GM19455 (cell line): ENCODE data around the gene ANKFY1.

Source experiments
- ATAC-seq: cut with Tn5 transposase; IDR thresholded peaks from one replicate; pipeline ENCODE4 v1.9.1; 2021; ENCODE audit not compliant: unreplicated experiment

The ANKFY1 gene

DNA sequence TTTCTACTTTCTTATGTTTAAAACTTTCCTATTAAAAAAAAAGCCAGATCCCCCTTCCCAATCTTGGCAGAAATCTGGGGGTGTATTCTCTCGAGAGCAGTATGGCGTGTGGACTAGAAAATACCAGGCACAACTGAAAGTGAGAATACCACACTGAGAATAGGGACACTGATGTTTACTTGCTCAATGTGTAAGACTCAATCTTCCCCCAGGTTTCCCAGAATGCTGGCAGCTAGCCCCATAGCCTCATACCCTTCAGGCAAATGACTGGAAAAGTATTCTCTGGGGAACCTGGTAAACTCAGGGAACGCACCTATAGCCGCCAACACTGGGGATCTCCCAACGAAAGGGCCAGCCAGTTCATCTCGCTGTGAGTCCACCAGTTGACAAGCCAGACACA lies 136.2 kb downstream of the ANKFY1 start:
- no peak for ATAC-seq

DNA sequence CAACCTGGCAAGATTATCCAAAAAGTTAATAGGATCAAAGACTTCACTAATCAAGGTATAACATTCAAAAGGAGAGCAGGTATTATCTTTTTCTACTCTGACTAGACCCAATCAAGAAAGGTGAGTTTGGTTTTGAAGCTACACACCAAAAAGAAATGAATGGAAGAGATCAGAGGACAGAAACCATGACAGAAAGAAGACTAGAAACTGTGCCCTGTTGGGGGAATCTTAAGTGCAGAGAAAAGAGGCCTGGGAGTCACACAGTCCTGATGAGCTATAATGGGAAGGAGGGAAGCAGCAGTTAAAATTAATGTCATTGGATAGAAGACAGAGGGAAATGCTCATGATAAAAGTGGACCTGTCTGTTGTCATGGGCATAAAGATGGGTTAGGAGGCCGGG lies 138.2 kb downstream of the ANKFY1 start:
- no peak for ATAC-seq

DNA sequence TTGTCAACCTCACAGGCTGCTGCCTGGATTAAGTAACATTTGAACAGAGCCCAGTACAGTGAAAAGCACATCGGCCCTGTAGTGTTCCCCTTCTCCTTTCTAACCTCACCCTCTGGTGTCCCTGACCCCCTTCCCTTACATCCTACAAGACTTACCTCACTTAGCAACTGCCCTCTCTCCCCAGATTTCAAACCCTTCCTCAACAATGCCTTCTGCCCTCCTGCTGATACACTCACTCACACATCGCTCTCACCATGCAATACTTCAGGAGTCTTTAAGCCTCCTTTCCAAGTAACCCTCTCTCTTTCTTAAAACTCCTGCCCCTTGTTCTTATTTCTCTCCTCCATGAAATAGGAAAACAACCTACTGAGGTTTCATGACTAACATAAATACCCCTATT lies 138.8 kb downstream of the ANKFY1 start:
- no peak for ATAC-seq

DNA sequence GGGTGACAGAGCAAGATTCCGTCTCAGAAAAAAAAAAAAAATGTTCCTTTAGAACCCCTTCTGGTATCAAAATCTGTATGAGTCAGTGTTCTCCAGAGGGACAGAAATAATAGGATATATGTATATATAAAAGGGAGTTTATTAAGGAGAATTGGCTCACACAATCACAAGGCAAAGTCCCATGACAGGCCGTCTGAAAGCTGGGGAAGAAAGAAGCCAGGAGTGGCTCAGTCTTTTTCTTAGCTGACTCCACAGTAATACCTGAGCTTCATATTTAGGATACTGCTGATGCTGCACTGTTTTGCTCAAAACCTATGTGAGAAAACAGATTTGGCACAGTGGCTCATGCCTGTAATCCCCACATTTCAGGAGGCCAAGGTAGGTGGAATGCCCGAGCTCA lies 143.4 kb downstream of the ANKFY1 start:
- no peak for ATAC-seq

DNA sequence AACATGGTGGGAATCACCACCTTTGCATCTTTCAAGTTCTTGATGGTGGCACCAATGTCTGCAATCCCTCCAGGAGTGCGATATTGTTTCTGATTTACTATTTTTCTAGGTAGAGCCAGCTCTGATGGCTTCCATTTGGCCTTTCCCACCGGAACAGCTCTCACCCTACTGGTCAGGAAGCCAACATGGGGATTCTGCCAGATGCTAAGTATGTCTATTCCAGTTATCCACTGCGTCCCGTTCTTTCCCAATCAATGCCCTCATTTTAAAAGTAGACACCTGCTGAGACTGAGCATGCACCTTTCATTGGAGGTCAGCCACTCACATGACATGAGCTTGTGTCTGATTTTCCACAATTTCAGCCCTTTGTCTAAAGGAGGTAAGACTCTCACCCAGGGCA lies 144.5 kb downstream of the ANKFY1 start:
- ATAC-seq, result no peak

DNA sequence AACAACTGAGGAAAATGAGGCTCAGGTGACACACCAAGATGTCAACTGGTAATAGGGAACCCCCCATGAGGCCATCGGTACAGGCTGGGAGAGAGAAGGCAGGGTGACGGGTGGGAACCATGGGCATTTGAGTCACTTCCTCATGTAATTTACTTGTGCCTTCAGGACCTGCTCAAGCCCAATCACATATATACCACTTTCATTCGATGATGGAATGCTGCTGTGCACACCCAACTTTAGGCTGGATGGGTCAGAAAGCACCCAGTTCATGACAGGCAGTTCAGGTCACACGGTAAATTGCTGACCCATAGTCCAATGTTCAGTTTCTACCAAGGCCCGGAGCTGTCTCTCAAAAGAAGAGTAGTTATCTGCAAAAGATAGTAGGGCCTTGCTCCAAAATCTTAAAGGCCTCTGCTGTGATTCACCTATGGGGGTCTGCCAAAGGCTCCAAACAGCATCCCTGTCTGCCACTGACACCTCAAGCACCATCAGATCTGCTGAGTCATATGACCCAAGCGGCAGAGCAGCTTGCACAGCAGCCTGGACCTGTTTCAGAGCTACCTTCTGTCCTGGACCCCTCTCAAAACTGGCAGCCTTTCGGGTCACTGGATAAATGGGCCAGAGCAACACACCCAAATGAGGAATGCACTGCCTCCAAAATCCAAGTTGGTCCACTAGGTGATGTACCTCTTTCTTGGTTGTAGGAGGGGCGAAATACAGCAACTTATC lies 145.6 kb downstream of the ANKFY1 start:
- ATAC-seq, result no peak

DNA sequence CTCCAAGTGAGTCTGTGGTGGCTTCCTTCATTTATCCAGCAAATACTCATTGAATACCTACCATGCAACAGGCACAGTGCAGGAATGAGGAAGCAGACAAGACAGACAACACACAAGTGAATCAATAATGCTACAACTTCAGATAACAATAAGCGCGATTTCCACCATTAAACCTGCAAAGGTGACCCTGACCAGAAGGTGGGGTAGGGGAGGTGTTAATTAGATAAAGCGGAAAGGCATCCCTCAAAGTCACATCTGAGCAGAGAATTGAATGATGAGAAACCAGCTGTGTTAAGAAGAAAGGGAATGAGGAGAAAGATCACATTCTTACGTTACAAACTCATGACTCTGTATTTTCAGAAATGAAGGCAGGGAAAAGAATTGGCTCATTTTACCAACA lies 147.3 kb downstream of the ANKFY1 start:
- no peak for ATAC-seq
